Ovary (tissue), 3 donors: Measurements from ENCODE around the gene PHYHD1.

Experiments
- CTCF ChIP-seq, 3 donors: fragments of 450-650 bp in 2 of 3; fragments of 200-600 bp in 1 of 3; IDR thresholded peaks; one replicate each; pipeline versions ENCODE4 v1.5.1 to v1.8.0; 2016 to 2022; ENCODE audit warnings: antibody characterized with exemption in 3 of 3, mild to moderate bottlenecking in 1 of 3
- POLR2A ChIP-seq: fragments of 450-650 bp; IDR thresholded peaks from one replicate; pipeline ENCODE4 v1.6.1; 2017; ENCODE audit warnings: antibody characterized with exemption, mild to moderate bottlenecking, moderate library complexity
- donor health status: DM: no; HTN: no; CAD: no.

GRCh38 chr9:128913048-128913900 is 7.5 kb upstream of the PHYHD1 start:
- TF ChIP-seq CTCF (IDR thresholded peaks at IDR 0.05), result no peak
- TF ChIP-seq POLR2A, result no peak
